ENCODE measurements around the gene OCA2. TPM values are rescaled to one million over a fixed set of nuclear protein-coding genes. Genes with fewer than 3 reads are reported as not detected.

Gene OCA2
- total and polyA plus RNA-seq, 2 of the 8 experiments (the other 6 are each of a cell fraction or from before 2014, with no cell fraction given) = 0.20 TPM

GRCh38 chr15:27936164-27936563 lies 163.0 kb downstream of the OCA2 start:
- no peak overlapping the region for H4K91ac ChIP-seq (replicated peaks; ENCODE audit: insufficient read length, low read length)
- H3K9me3 ChIP-seq (ENCODE audit: insufficient read depth in 2 of 2, low read depth in 1 of 2, low read length in 1 of 2) = peaks cover 5% of the 10 kb centered on the region in 2 experiments; a peak in 2 of 4 replicates
- H3K79me2 ChIP-seq (ENCODE audit: control insufficient read depth in 1 of 2, insufficient read depth in 2 of 2, low read length in 2 of 2) = no peaks in the 10 kb centered on the region
- no peak overlapping the region for H2AK5ac ChIP-seq (ENCODE audit: low read depth, low read length)
- WGBS, 2 experiments (ENCODE audit: extremely low coverage in 1 of 2, insufficient coverage in 1 of 2, insufficient read length in 1 of 2, insufficient replicate concordance in 2 of 2, low coverage in 1 of 2, low lambda C conversion rate in 2 of 2, missing lambda C conversion rate in 1 of 2) = 85% methylated on average over 2 of the region's 2 CpGs; no CpG with 5 or more reads in 1 of the 2 experiments
- DNase-seq (ENCODE audit: low read depth in 1 of 2, low spot score in 2 of 2) (no peak), FAIRE-seq (no peak)
- H3K4me3 ChIP-seq (ENCODE audit: extremely low read depth in 1 of 4, insufficient read depth in 2 of 4, low read depth in 3 of 4, low read length in 4 of 4) = no peak overlapping the region
- no peak overlapping the region for H3K56ac ChIP-seq (replicated peaks; ENCODE audit: insufficient read length, low read depth, low read length)
- H3K18ac ChIP-seq (ENCODE audit: extremely low read depth, low read length) = no peak overlapping the region
- no peak overlapping the region for H4K8ac ChIP-seq (ENCODE audit: extremely low read depth, insufficient read depth, low read length)
- POLR2A ChIA-PET (ENCODE audit: partially characterized antibody) = no interaction called here
- H3K23ac ChIP-seq (ENCODE audit: insufficient read length) = no peak overlapping the region
- no peak overlapping the region for H3K14ac ChIP-seq (ENCODE audit: insufficient read length)
- H2BK120ac ChIP-seq (replicated peaks; ENCODE audit: low read depth, low read length) = no peak overlapping the region
- no peak overlapping the region for H3K4me2 ChIP-seq (ENCODE audit: insufficient read depth in 1 of 2, low read depth in 2 of 2, low read length in 2 of 2)
- H3K27ac ChIP-seq (ENCODE audit: low read depth, low read length) = no peak overlapping the region
- no peak overlapping the region for H2BK15ac ChIP-seq (ENCODE audit: low read length)
- no peaks in the 10 kb centered on the region for H3K23me2 ChIP-seq (ENCODE audit: low read depth, low read length)
- no peaks in the 10 kb centered on the region for H3K36me3 ChIP-seq (ENCODE audit: control insufficient read depth in 2 of 4, insufficient read depth in 4 of 4, low read length in 3 of 4)
- no peak overlapping the region for H3K9ac ChIP-seq (replicated peaks in 1 of 4; ENCODE audit: extremely low read depth in 1 of 4, low read depth in 3 of 4, low read length in 3 of 4)
- no peak overlapping the region for H2BK5ac ChIP-seq (ENCODE audit: low read depth, low read length)
- no peak overlapping the region for H2BK12ac ChIP-seq (ENCODE audit: low read depth, low read length)
- H3K79me1 ChIP-seq (ENCODE audit: low read depth, low read length) = no peaks in the 10 kb centered on the region
- H4K20me1 ChIP-seq (replicated peaks in 1 of 2; ENCODE audit: control insufficient read depth in 1 of 2, insufficient read depth in 2 of 2, low read length in 2 of 2) = no peaks in the 10 kb centered on the region
- peaks cover 0 to 2% (median 0%) of the 10 kb centered on the region in 4 experiments; a peak in 1 of 7 replicates for H3K27me3 ChIP-seq (replicated peaks in 1 of 4; ENCODE audit: control insufficient read depth in 3 of 4, extremely low read depth in 1 of 4, insufficient read depth in 3 of 4, low read length in 3 of 4)
- H2AFZ ChIP-seq (ENCODE audit: low read length) = no peak overlapping the region
- CTCF ChIA-PET (ENCODE audit: partially characterized antibody) = interaction anchor here (1.2 kb wide), 1 partner anchor 86 kb away, joined by 4 read pairs; no protein-coding TSS in a partner anchor
- peaks cover 0 to 7% (median 0%) of the 10 kb centered on the region in 4 experiments; a peak in 2 of 7 replicates for H3K4me1 ChIP-seq (replicated peaks in 1 of 4; ENCODE audit: control insufficient read depth in 3 of 4, insufficient read depth in 4 of 4, low read length in 3 of 4)
- H3K4ac ChIP-seq (replicated peaks; ENCODE audit: insufficient read length, low read depth, low read length) = no peak overlapping the region
- no peak overlapping the region for H2BK20ac ChIP-seq (ENCODE audit: low read length)
- H4K5ac ChIP-seq (ENCODE audit: insufficient read length, low read depth, low read length) = no peak overlapping the region
- TF ChIP-seq SP1 (IDR thresholded peaks at IDR 0.05; ENCODE audit: low read depth, low read length) (no peak), TEAD4 (IDR thresholded peaks at IDR 0.05; ENCODE audit: low read depth, low read length) (no peak)
- TF ChIP-seq, protein P1, sequence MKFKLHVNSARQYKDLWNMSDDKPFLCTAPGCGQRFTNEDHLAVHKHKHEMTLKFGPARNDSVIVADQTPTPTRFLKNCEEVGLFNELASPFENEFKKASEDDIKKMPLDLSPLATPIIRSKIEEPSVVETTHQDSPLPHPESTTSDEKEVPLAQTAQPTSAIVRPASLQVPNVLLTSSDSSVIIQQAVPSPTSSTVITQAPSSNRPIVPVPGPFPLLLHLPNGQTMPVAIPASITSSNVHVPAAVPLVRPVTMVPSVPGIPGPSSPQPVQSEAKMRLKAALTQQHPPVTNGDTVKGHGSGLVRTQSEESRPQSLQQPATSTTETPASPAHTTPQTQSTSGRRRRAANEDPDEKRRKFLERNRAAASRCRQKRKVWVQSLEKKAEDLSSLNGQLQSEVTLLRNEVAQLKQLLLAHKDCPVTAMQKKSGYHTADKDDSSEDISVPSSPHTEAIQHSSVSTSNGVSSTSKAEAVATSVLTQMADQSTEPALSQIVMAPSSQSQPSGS (IDR thresholded peaks at IDR 0.05; ENCODE audit: low read length) = no peak

Measured in H1 (cell line).